Activated CD4-positive, alpha-beta T cell treated with anti-CD3 and anti-CD28 coated beads, Interleukin-10, Interleukin-2, amounts not matched to agents 100 ng/mL and 50 ng/mL, durations not matched to agents 16 hours and 8 hours (primary cell): ENCODE measurements around the gene NLRP10.
"Not testable (repeated sequence)": the region's sequence is repeated elsewhere in the genome, so short reads cannot be mapped to it uniquely, and the experiment has no call there.

ENCODE experiments used
- DNase-seq: peaks from one replicate; pipeline ENCODE4 v3.0.0-alpha.2; 2020

NLRP10 gene, protein sequence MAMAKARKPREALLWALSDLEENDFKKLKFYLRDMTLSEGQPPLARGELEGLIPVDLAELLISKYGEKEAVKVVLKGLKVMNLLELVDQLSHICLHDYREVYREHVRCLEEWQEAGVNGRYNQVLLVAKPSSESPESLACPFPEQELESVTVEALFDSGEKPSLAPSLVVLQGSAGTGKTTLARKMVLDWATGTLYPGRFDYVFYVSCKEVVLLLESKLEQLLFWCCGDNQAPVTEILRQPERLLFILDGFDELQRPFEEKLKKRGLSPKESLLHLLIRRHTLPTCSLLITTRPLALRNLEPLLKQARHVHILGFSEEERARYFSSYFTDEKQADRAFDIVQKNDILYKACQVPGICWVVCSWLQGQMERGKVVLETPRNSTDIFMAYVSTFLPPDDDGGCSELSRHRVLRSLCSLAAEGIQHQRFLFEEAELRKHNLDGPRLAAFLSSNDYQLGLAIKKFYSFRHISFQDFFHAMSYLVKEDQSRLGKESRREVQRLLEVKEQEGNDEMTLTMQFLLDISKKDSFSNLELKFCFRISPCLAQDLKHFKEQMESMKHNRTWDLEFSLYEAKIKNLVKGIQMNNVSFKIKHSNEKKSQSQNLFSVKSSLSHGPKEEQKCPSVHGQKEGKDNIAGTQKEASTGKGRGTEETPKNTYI

DNA sequence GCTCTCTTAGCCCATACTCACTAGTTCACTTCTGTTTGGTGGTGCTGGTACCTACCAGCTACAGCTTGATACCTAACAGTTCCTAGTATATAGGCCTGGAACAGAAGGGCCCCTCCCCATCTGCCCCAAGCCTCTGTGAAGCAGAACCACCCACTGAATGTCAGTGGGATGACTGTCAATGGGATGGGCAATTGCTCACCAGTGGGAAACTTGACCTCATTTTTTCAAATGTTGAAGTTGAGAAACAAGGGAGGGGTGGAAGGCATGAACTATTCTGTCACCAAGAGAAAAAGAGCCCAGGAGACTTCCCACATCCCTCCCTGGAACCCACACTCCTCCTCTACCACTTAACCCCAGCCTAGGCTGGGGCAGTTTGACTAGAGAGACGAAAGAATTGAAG, at the start of gene NLRP10:
Gene NLRP10 (minus strand): TSS at position 62 of the 400 bp plus-strand sequence. CDS start 1,952 bp downstream, outside the sequence.
- DNase-seq: no peak

DNA sequence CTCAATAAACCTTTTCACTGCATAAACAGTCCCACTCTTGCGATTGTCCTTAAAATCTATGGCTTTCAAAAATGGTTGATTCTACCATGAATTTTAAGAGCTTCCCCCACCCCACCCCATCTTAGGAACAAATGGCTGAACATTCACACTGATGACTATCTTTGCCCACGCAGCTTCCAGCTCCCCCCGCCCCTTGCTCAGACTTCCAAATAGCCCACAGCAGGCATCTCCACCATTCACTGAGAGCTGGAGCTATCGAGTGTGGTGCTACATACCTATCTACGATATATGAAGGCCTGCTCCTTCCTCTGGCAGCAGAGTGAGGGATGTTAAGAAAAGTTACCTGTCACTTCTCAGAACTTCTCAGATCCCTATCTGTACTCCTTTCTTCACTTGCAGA, 48.6 kb upstream of the NLRP10 start:
- no peak for DNase-seq

DNA sequence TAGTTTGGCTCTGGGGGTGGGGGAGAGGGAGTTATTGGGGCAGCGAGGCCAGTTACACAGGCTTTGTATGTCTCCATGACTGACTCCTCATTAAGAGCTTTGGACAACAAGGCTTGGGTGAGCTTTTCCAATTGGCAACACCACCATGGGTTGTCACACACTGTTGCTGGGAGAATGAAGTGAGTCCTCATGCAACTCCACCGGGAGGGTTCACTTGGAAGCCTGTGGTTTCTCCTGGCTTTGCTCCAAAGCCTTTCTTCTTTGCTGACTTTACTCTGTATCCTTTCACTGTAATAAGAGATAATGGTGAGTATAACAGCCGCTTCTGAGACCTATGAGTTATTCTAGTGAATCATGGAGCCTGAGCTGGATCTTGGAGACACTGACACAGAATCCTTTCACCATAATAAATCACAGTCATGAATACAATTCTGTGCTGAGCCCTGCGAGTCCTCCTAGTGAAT, 46.8 kb upstream of the NLRP10 start:
- DNase-seq: no peak

DNA sequence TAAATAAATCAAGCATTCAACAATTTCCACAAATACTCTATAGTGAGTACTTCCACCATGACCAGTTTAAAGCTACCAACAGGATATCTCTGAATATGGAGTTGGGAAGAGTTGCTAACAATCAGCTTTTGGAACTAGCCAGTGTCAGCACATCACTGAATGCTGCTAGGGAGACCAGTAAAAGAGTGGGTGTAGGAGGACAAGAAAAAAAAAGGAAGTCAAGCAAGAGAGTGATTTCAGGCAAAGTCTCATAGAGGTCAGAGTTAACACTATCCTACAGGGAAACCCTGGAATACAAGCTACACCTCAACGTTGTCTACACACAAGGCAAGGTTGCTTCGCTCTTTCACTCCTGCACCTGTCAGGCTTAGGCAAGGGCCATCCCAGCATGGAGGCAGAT, 46.1 kb upstream of the NLRP10 start:
- DNase-seq: no peak

DNA sequence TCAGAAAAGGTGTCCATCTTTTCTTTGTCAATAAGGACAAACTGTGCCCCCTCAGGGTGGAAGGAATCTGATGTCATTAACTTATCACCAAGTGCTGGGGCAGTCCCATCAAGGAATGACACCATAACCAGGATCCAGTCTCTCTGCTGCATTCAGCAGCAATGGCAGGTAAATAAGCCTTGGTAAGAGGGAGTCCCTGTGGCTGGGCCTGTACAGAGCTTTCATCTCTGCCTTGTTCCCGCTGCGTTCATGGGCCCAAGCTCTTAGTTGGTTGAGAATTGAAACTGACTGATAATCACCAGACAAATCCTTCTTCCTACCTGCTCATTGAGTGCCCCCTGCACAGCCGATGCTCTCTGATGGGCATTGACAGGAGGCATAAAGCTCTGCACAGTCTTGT, 44.6 kb upstream of the NLRP10 start:
- no peak for DNase-seq

DNA sequence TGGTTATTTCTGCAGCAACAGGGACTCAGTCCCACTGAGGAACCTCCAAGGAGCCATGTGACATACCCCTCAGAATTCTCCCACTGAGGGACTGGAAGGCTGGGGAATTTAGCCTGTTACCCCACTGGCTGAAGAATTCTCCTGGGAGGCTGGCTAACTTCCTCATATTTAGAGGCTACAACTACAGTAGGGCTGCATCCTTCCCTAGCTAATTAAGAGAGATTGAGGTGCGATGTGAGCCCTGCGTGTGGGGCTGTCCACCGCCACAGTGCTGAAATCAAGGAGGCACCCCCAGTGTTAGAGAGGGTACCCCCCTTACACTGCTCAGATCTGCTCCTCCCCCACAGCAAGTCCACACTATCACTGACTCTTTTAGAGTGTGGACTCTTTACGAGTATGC, 43.0 kb upstream of the NLRP10 start:
- no peak for DNase-seq

DNA sequence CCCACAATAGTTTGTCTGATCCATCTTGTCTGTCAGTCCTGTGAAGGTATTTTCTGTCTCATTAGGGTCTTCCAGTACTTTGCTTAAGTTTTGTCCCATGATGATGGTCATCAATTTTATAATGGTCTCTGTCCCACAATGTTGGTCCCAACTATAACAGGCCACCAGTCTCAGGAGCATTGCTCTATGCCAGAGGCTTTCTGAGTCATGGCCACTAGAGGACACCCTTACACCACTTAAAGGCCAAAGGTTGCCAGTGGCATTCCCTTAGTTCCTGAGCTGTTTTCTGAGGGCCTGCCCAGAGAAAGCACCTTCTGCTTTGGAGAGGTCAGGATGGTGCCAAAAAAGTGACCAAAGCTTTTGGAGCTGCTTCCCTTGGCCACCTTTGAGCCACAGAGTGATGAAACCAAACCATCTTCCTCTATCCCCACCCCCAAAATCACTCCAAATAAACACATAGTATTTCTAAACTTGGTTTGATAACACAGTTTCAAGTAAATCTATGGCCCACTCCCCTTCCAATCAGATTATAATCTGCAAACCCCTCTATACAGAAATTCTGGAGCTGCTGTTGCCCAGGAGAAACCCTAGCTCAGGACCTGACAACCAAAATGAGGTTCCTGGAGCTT, 41.2 kb upstream of the NLRP10 start:
- peak; percentile 60 for DNase-seq

DNA sequence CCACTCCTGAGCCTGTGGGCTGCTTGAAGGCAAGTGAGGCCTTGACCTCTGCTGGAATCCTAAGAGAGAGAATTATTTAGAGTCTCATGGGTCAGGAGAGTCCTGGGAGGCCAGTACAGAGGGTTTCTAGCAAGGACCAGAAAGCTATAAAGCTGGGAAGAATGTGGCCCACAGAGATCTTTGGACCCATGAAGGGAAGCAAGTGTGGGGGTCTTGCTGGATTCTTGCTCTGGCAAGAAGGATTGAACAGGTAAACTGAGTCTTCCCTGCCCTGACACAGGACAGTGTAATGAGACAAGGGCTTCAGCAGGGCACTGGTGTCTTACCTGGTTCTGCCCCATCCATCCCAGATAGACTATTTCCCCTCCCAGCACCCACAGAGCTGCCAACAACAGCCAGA, 40.3 kb upstream of the NLRP10 start:
- no peak for DNase-seq

DNA sequence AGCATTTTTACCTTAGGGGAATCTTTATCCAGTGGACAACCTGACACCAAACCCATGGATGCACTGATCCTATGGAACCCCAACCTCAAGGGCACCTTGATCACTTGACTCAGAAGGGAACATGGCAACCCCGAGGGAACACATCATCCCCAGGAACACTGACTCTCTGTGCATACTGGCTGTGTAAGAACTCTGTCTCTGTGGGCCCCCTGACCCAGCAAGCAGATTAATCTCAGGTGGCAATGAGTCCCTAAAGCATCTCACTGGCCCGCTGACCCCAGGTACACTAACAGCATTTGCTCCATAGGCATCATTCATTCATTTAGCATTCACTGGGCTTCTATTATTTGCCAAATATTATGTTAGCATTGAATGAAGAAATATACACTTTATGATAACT, 38.8 kb upstream of the NLRP10 start:
- no peak for DNase-seq

DNA sequence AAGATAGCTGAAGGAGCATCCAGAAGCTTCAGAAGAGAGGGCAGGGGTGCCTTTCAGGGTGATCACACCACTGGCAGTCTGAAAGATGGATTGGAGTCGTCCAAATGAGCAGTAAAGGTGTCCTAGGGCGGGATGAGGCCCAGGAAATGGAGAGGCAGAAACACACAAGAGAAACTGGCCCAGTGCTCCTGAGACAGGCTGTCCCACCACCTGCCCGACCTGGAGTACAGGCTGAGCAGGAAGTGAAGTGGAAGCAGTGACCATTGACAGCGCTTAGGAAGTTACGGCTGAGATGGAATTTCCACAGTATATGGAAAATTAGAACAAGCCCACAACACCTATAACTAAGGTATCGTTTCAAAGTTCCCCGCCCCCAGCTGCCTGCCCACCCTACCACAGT, 37.9 kb upstream of the NLRP10 start:
- DNase-seq: no peak

DNA sequence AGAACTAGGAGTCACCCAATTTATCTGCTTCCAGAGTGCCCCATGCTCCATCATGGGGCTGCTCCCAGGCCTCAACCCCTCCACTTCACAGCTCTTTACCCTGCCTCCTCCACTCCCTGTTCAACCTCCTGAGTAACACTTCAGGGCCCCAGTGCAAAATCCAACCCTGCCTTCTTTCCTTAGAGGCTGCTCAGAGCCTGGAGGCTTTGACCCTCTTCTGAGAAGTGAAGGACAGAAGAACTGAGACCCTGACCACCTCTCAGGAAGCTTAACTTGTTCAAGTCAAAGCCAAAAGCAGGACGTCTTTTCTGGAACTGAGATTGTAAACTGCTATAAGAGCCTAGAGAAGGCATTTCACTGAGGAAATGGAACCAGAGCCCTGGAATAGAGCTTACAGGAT, 37.4 kb upstream of the NLRP10 start:
- no peak for DNase-seq

DNA sequence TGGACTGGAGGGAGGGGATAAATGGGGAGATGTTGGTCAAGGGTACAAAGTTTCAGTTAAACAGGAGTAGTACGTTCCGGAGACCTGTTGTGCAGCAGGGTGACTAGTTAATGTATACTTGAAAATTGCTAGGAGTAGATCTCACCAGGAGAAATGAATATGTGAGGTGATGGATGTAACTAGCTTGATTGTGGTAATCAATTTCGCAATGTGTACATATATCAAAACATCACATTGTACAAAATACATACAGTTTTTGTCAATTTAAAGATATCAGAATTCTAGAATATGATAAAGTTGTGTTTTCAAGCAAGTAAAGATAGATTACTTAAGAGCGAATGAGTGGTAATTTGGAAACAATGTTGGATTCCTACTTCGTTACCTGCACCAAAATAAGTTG, 35.1 kb upstream of the NLRP10 start:
- no peak for DNase-seq

DNA sequence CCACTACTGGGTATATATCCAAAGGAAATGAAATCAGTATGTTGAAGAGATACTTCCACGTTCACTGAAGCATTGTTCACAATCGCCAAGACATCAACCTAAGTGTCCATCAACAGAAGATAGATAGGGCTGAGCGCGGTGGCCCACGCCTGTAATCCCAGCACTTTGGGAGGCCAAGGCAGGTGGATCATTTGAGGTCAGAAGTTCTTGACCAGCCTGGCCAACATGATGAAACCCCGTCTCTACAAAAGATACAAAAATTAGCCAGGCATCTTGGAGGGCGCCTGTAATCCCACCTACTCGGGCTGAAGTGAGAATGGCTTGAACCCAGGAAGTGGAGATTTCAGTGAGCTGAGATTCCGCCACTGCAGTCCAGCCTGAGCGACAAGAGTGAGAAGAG, 34.5 kb upstream of the NLRP10 start:
- DNase-seq: no peak

DNA sequence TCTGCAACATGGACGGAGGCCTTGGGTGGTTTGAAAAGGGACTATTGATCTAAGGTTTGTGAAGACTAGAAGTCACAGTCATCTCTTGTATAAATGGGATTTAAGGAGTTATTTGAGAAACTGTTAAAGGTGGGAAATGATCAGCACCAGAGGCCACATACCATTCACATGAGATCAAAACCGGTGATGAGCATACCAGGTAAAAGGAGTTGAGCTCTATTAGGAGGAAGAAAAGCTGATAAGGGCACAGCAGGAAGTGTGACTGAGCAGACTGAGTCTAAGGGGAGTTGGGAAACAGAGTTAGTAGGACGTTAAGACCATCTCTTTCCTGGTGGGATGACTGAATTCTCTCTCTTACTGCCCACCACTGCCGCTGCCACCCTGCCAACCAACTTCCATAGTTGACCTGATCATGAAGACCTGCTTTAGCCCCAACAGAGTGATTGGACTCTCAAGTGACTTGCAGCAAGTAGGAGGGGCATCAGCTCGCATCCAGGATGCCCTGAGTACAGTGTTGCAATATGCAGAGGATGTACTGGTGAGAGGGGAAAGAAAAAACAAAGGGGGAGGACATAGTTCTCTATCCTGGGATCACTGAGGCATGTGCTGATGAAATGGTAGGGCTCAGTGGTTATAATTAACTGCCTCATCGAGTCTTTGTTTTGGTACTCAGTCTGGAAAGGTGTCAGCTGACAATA, 29.5 kb upstream of the NLRP10 start:
- DNase-seq: no peak

DNA sequence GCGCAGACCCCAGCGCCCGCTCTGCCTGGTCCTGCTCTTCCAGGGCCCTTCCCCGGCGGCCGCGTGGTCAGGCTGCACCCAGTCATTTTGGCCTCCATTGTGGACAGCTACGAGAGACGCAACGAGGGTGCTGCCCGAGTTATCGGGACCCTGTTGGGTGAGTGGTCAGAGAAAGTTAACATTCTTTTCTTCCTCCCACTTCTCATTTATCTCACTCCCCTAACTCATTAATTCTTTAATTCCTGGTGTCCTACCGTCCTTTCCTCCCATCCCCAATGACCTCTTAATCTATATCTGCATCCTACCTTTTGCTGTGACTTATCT, 22.3 kb upstream of the NLRP10 start:
- DNase-seq: not testable (repeated sequence)

DNA sequence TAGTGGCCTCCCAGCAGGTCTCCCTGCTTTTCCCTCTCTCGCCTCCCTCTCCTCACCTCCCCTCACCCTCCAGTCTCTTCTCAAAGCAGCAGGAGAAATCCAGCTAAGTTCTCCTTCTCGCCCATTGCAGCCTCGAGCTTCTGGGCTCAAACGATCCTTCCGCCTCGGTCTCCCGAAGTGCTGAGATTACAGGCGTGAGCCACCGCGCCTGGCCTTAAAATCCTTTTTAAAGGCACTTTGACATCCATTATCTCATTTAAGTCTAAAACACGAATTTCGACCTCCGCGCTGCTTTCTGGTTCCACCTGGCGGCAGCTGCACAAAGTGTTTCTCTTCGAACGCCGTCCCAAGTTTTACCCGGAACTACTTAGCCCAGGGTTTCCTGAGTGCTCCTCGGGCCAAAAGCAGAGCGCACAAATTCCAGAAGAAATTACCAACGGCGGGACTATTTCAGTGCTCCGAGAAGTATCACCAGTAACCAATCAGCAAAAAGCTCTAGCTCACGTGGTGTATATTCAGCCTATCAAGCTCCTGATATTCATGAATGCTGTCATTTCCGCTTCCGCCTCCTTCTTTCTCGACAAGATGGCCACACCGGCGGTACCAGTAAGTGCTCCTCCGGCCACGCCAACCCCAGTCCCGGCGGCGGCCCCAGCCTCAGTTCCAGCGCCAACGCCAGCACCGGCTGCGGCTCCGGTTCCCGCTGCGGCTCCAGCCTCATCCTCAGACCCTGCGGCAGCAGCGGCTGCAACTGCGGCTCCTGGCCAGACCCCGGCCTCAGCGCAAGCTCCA, 21.7 kb upstream of the NLRP10 start, which contains the start of gene EIF3F:
Gene EIF3F (plus strand): TSS at position 570 of the 792 bp plus-strand sequence. CDS start 16 bp downstream, at position 586.
- peak; percentile 97 for DNase-seq

DNA sequence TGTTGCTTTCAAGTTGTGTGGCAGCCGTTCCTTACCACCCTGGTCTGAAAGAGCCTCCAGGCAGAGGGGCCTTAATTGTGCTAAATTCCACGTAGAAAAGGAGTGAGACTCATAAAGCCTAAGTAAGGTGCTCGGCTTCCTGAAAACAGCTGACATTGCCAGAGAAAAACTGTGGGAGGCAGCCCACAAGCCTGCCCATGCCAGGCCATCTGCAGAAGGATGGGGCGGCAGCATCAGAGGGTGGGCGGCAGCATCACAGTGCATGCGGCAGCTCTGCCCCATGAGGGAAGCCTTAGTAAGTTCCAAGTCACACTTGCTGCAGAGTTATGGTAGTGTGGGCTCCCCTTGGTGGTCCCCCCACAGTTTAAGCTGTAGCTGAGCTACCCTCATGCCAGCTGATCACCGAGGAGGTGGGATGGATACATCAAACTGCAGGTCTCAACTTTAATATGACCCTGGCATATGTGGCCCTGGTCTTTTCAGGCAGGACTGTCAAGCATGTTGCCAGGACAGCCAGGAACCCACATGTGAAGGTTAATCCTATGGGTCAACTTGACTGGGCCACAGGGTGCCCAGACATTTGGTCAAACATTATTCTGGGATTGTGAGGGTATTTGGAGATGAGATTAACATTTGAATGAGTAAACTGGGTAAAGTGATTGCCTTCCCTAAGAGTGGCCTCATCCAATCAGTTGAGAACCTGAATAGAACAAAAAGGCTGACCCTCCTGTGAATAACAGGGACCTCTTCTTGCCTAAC, 18.8 kb upstream of the NLRP10 start:
- no peak for DNase-seq

DNA sequence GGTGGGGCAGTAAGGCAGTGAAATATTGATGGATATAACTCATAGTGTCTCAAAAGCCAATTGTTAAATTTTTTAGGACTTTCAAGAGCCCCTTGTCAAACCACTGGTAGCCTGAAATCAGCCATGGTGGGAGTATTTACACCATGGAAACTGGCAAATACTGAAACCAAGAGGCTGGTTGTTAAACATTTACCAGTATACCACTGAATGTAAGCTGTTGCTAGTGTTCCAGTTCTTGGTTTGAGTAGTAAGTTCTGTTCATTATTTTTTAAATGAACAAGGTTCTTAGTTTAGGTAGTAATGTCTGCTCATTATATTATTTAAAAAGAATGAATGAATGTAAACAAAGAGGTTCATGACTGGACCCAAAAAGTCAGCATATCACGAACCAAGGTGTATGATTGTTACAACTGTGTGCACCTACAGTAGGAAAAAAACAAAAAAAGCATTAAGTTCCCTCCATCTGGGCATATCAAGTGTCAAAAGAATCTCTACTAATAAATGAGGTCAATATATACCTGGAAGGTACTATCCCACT, 17.4 kb upstream of the NLRP10 start:
- no peak for DNase-seq

DNA sequence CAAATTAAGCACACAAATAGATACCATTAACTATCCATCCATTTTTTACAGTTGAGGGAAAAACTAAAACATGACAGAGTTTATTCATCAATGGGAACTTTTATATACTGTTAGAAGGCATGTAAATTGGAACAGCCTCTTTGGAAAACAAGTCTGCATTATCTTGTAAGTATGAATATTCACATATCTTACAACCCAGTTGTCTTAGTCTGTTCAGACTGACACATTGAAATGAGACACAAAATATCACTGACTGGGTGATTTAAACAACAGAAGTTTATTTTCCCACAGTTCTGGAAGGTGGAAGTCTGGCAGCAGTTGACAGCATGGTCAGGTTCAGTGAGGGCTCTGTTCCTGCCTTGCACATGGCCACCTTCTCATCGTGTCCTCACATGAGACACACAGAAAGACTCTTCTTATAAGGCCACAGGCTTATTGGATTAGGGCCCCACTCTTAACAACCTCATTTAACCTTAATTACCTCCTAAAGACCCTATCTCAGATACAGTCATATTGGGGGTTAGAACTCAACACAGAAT, 16.4 kb upstream of the NLRP10 start:
- DNase-seq: no peak

DNA sequence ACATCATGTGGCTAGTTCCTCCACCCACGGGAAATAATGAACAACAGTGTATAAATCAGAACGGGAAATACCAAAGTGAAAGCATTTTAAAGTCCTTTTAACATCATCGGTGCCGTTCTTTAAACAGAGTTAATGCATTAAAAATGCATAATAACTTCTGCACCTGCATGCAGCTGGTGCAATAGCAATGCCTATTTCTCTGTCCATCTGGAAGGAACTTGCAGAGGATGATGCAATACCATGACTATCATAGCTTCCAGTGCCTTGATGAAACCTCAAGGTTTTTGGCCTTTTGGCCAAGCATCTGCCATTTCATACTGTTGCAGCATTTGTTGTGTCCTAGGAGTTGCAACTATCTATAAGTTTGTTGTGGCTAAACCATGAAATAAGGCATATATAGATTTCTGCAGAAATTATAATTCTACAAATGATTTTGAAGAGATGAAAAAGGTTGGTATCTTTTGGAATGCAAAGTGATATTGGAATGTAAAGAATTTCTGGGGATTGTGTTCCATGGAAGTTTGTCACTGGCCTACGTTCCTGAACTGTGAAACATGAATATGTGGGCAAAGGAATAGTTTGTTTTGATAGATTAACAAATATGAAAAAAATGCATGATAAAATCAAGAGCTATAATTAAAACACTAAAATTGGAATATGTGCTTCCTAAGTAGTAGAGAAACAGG, 12.1 kb upstream of the NLRP10 start:
- DNase-seq: no peak

DNA sequence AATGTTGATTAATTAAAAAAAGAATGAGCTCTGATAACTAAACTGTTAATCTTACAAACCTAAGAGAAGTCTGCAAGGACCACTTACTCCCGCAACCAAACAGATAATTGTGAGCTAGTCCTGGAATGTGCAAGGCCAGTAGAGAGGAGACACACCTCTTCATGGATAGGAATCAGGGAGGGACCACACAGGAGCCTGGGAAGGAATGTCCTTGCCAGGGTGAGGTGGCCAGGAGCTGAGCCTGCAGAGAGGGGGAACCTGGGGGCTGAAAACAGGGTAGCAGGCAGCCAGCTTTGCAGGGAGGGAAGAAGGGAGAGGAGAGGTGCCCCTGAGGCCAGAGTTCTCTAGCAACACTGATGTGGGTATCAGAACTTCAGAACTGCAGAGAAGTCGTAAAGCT, 9.4 kb upstream of the NLRP10 start:
- no peak for DNase-seq
